Measurements from ENCODE around the gene ATRN. TPM values are rescaled to one million over a fixed set of nuclear protein-coding genes. Genes with fewer than 3 reads are reported as not detected.
"Not testable (repeated sequence)": the region's sequence is repeated elsewhere in the genome, so short reads cannot be mapped to it uniquely, and the experiment has no call there.

ATRN gene
- polyA plus RNA-seq, 1 donor from 2014 or later, result 27.5 TPM

DNA sequence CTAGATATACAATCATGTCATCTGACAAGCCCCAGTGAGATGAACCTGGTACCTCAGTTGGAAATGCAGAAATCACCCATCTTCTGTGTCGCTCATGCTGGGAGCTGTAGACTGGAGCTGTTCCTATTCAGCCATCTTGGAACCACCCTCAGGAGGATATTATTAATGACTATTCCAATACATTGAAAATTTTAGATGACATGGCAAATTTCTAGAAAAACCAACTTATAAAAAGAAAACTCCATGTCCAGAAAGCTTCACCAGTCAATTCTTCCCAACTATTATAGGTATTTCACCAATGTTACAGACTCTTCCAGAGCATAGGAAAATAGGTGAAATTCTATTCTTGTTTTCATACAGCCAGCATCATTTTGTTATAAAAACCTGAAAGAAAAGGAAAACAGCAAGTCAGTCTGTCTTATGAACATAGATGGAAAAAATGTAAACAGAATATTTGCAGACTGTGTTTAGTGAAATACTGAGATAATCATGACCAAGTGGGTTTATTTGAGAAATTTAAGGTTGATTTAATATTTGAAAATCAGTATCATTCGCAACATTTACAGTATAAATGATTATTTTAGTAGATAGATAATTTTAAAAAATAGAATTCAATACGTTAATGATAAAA is 43.3 kb downstream of the ATRN start:
- no peaks in the 10 kb centered on the region for H3F3A ChIP-seq (ENCODE audit: insufficient read depth, low read length, poor library complexity, severe bottlenecking)
- TF ChIP-seq EZH2 (IDR thresholded peaks at IDR 0.05; ENCODE audit: borderline replicate concordance, insufficient read depth, low read length, poor library complexity, severe bottlenecking), result no peak
- no peak overlapping the region for H3K4me2 ChIP-seq (ENCODE audit: low read length)
- no peaks in the 10 kb centered on the region for H3K79me2 ChIP-seq (replicated peaks; ENCODE audit: insufficient read depth, low read length)
- H3K36me3 ChIP-seq (ENCODE audit: insufficient read depth, low read length), result no peaks in the 10 kb centered on the region
- no peaks in the 10 kb centered on the region for H4K20me1 ChIP-seq (ENCODE audit: insufficient read depth)
- H3K9me2 ChIP-seq (ENCODE audit: insufficient read depth, low read length), result no peaks in the 10 kb centered on the region
- H3K27ac ChIP-seq (ENCODE audit: low read length), result no peak overlapping the region
- H2AFZ ChIP-seq (ENCODE audit: low read depth, low read length), result no peak overlapping the region
- no peak overlapping the region for H3K4me3 ChIP-seq (ENCODE audit: low read length)
- H3K9me3 ChIP-seq (ENCODE audit: low read length), result no peaks in the 10 kb centered on the region
- H3K27me3 ChIP-seq (ENCODE audit: insufficient read depth, low read depth, low read length), result no peaks in the 10 kb centered on the region
- H3K9ac ChIP-seq (ENCODE audit: low read length), result no peak overlapping the region

DNA sequence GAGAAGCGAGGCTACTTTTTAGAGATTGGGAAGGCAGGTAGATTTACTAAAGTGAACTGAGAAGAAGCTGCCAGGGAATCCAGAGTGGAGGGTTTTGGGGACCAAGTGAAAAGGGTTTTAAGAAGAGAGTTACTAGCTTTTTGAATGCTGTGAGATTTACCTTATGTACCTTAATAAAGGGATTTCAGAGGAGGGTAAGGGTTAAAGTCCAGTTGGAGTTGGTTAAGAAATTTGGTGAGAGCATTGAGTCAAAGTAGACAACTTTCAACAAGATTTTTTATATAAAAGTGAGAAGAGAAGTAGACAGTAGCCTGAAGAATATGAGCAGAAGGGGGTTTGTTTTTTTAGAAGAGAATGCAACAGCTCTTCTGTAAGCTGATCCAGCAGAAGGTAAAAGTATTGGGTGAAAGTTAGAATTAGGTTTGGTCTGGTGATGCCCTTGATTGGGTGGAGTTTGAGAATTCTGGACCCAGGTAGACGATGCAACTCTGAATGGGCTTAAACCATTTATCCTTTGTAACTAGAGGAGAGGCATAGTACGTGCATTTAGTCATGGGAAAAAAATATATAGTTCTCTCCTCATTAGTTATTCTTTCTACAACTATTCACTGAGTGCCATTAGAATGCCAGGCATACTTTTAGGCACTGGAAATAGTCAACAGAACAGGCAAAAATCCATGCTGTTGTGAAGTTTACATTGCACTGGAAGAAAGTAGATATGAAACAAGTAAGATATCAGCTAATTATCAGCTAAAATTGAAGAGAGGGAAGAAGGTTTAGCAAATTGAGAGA is 44.8 kb downstream of the ATRN start:
- no peak for TF ChIP-seq MXI1 (conservative IDR thresholded peaks at IDR 0.05; ENCODE audit: poor library complexity, severe bottlenecking)
- TF ChIP-seq EP300 (conservative IDR thresholded peaks at IDR 0.05; ENCODE audit: poor library complexity, severe bottlenecking), result no peak
- no peaks in the 10 kb centered on the region for H3F3A ChIP-seq (ENCODE audit: insufficient read depth, low read length, poor library complexity, severe bottlenecking)
- H3K9me3 ChIP-seq (ENCODE audit: low read length), result no peaks in the 10 kb centered on the region
- no peaks in the 10 kb centered on the region for H3K9me2 ChIP-seq (ENCODE audit: insufficient read depth, low read length)
- no peak overlapping the region for H3K27ac ChIP-seq (ENCODE audit: low read length)
- no peaks in the 10 kb centered on the region for H3K79me2 ChIP-seq (replicated peaks; ENCODE audit: insufficient read depth, low read length)
- H3K9ac ChIP-seq (ENCODE audit: low read length), result no peak overlapping the region
- H4K20me1 ChIP-seq (ENCODE audit: insufficient read depth), result no peaks in the 10 kb centered on the region
- H3K36me3 ChIP-seq (ENCODE audit: insufficient read depth, low read length), result no peaks in the 10 kb centered on the region
- H3K27me3 ChIP-seq (ENCODE audit: insufficient read depth, low read depth, low read length), result no peaks in the 10 kb centered on the region
- no peak overlapping the region for H3K4me2 ChIP-seq (ENCODE audit: low read length)
- H3K4me3 ChIP-seq (ENCODE audit: low read length), result no peak overlapping the region
- H2AFZ ChIP-seq (ENCODE audit: low read depth, low read length), result no peak overlapping the region

DNA sequence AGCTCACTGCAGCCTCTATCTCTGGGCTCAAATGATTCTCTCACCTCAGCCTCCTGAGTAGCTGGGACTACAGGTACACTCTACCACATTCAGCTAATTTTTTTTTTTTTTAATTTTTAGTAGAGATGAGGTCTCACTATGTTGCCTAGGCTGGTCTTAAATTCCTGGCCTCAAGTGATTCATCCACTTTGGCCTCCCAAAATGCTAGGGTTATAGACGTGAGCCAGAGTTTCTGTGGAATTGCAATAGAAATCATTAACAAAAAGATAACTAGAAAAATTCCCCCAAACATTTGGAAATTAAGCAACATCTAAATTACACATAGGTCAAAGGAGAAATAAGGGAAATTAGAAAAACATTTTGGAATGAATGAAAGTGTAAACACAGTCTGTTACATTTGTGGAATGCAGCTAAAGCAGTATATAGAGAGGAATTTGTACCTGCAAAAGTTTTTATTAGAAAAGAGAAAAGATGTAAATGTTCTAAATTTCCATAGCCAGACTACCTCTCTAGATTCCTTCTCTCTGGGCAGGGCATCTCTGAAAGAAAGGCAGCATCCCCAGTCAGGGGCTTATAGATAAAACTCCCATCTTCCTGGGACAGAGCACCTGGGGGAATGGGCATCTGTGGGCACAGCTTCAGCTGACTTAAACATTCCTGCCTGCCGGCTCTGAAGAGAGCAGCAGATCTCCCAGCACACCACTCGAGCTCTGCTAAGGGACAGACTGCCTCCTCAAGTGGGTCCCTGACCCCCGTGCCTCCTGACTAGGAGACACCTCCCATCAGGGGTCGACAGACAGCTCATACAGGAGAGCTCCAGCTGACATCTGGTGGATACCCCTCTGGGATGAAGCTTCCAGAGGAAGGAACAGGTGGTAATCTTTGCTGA is 51.3 kb downstream of the ATRN start:
- Histone ChIP-seq H3K9me3 (ENCODE audit: low read length) (no peaks in the 10 kb centered on the region), H3K4me3 (ENCODE audit: low read length) (no peak overlapping the region), H3K27me3 (ENCODE audit: insufficient read depth, low read depth, low read length) (no peaks in the 10 kb centered on the region), H3K27ac (ENCODE audit: low read length) (no peak overlapping the region), H4K20me1 (ENCODE audit: insufficient read depth) (no peaks in the 10 kb centered on the region), H2AFZ (ENCODE audit: low read depth, low read length) (no peak overlapping the region), H3K4me2 (ENCODE audit: low read length) (no peak overlapping the region), H3K36me3 (ENCODE audit: insufficient read depth, low read length) (no peaks in the 10 kb centered on the region), H3K79me2 (replicated peaks; ENCODE audit: insufficient read depth, low read length) (no peaks in the 10 kb centered on the region), H3F3A (ENCODE audit: insufficient read depth, low read length, poor library complexity, severe bottlenecking) (no peaks in the 10 kb centered on the region), H3K9ac (ENCODE audit: low read length) (no peak overlapping the region), H3K9me2 (ENCODE audit: insufficient read depth, low read length) (no peaks in the 10 kb centered on the region)
- TF ChIP-seq, protein P1, sequence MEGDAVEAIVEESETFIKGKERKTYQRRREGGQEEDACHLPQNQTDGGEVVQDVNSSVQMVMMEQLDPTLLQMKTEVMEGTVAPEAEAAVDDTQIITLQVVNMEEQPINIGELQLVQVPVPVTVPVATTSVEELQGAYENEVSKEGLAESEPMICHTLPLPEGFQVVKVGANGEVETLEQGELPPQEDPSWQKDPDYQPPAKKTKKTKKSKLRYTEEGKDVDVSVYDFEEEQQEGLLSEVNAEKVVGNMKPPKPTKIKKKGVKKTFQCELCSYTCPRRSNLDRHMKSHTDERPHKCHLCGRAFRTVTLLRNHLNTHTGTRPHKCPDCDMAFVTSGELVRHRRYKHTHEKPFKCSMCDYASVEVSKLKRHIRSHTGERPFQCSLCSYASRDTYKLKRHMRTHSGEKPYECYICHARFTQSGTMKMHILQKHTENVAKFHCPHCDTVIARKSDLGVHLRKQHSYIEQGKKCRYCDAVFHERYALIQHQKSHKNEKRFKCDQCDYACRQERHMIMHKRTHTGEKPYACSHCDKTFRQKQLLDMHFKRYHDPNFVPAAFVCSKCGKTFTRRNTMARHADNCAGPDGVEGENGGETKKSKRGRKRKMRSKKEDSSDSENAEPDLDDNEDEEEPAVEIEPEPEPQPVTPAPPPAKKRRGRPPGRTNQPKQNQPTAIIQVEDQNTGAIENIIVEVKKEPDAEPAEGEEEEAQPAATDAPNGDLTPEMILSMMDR (IDR thresholded peaks at IDR 0.05; ENCODE audit: poor library complexity, severe bottlenecking), result no peak
- TF ChIP-seq MXI1 (conservative IDR thresholded peaks at IDR 0.05; ENCODE audit: poor library complexity, severe bottlenecking) (no peak), EP300 (conservative IDR thresholded peaks at IDR 0.05; ENCODE audit: poor library complexity, severe bottlenecking) (no peak), SMC3 (conservative IDR thresholded peaks at IDR 0.05; ENCODE audit: poor library complexity) (no peak), EZH2 (IDR thresholded peaks at IDR 0.05; ENCODE audit: borderline replicate concordance, insufficient read depth, low read length, poor library complexity, severe bottlenecking) (no peak), TAF1 (IDR thresholded peaks at IDR 0.05; ENCODE audit: low read depth) (no peak), RAD21 (conservative IDR thresholded peaks at IDR 0.05) (no peak), POLR2AphosphoS5 (IDR thresholded peaks at IDR 0.05) (no peak)
- TF ChIP-seq, protein P2, sequence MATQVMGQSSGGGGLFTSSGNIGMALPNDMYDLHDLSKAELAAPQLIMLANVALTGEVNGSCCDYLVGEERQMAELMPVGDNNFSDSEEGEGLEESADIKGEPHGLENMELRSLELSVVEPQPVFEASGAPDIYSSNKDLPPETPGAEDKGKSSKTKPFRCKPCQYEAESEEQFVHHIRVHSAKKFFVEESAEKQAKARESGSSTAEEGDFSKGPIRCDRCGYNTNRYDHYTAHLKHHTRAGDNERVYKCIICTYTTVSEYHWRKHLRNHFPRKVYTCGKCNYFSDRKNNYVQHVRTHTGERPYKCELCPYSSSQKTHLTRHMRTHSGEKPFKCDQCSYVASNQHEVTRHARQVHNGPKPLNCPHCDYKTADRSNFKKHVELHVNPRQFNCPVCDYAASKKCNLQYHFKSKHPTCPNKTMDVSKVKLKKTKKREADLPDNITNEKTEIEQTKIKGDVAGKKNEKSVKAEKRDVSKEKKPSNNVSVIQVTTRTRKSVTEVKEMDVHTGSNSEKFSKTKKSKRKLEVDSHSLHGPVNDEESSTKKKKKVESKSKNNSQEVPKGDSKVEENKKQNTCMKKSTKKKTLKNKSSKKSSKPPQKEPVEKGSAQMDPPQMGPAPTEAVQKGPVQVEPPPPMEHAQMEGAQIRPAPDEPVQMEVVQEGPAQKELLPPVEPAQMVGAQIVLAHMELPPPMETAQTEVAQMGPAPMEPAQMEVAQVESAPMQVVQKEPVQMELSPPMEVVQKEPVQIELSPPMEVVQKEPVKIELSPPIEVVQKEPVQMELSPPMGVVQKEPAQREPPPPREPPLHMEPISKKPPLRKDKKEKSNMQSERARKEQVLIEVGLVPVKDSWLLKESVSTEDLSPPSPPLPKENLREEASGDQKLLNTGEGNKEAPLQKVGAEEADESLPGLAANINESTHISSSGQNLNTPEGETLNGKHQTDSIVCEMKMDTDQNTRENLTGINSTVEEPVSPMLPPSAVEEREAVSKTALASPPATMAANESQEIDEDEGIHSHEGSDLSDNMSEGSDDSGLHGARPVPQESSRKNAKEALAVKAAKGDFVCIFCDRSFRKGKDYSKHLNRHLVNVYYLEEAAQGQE (IDR thresholded peaks at IDR 0.05; ENCODE audit: borderline replicate concordance), result no peak

DNA sequence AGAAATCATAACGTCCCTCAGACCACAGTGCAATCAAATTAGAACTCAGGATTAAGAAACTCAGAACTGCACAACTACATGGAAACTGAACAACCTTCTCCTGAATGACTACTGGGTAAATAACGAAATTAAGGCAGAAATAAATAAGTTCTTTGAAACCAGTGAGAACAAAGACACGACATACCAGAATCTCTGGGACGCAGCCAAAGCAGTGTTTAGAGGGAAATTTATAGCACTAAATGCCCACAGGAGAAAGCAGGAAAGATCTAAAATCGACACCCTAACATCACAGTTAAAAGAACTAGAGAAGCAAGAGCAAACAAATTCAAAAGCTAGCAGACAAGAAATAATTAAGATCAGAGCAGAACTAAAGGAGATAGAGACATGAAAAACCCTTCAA is 53.9 kb downstream of the ATRN start:
- H3K4me2 ChIP-seq (ENCODE audit: low read length); H3K9me3 ChIP-seq (ENCODE audit: low read length); H3K9ac ChIP-seq (ENCODE audit: low read length); H3K27me3 ChIP-seq (ENCODE audit: insufficient read depth, low read depth, low read length); H3K36me3 ChIP-seq (ENCODE audit: insufficient read depth, low read length); H2AFZ ChIP-seq (ENCODE audit: low read depth, low read length); H3K9me2 ChIP-seq (ENCODE audit: insufficient read depth, low read length); H3K4me3 ChIP-seq (ENCODE audit: low read length); H3K79me2 ChIP-seq (replicated peaks; ENCODE audit: insufficient read depth, low read length); H4K20me1 ChIP-seq (ENCODE audit: insufficient read depth); H3F3A ChIP-seq (ENCODE audit: insufficient read depth, low read length, poor library complexity, severe bottlenecking); H3K27ac ChIP-seq (ENCODE audit: low read length): not testable (repeated sequence)
